ENCODE data around the gene NHLRC2. TPM values are rescaled to one million over a fixed set of nuclear protein-coding genes. Genes with fewer than 3 reads are reported as not detected.

Gene NHLRC2
- total RNA-seq, 1 donor from 2014 or later: 46.3 TPM

- DNase-seq (ENCODE audit: low read depth): no peak
- TF ChIP-seq CTCF (IDR thresholded peaks at IDR 0.05; ENCODE audit: insufficient read depth, low read length, poor library complexity, severe bottlenecking): no peak
- Histone ChIP-seq H3K27me3 (ENCODE audit: control insufficient read depth, insufficient read depth, low read length) (no peaks in the 10 kb centered on the region), H3K4me3 (ENCODE audit: low read depth, low read length) (no peak overlapping the region), H3K36me3 (ENCODE audit: control insufficient read depth, insufficient read depth, low read length) (no peaks in the 10 kb centered on the region)
These were observed 66.4 kb downstream of the NHLRC2 start for GRCh38 chr10:113920875-113921274.

- Histone ChIP-seq H3K36me3 (ENCODE audit: control insufficient read depth, insufficient read depth, low read length) (no peaks in the 10 kb centered on the region), H3K4me3 (ENCODE audit: low read depth, low read length) (no peak overlapping the region), H3K27me3 (ENCODE audit: control insufficient read depth, insufficient read depth, low read length) (no peaks in the 10 kb centered on the region)
- DNase-seq (ENCODE audit: low read depth): no peak
- no peak for TF ChIP-seq CTCF (IDR thresholded peaks at IDR 0.05; ENCODE audit: insufficient read depth, low read length, poor library complexity, severe bottlenecking)
These were observed 67.3 kb downstream of the NHLRC2 start for GRCh38 chr10:113921561-113922370.

- DNase-seq (ENCODE audit: low read depth): no peak
- no peak for TF ChIP-seq CTCF (IDR thresholded peaks at IDR 0.05; ENCODE audit: insufficient read depth, low read length, poor library complexity, severe bottlenecking)
- no peak overlapping the region for H3K4me3 ChIP-seq (ENCODE audit: low read depth, low read length)
These were observed 68.5 kb downstream of the NHLRC2 start for GRCh38 chr10:113922787-113923570.

GRCh38 chr10:113924186-113924585 is 69.7 kb downstream of the NHLRC2 start:
- no peak overlapping the region for H3K4me3 ChIP-seq (ENCODE audit: low read depth, low read length)
- H3K36me3 ChIP-seq (ENCODE audit: control insufficient read depth, insufficient read depth, low read length): no peaks in the 10 kb centered on the region
- no peak for TF ChIP-seq CTCF (IDR thresholded peaks at IDR 0.05; ENCODE audit: insufficient read depth, low read length, poor library complexity, severe bottlenecking)
- H3K27me3 ChIP-seq (ENCODE audit: control insufficient read depth, insufficient read depth, low read length): no peaks in the 10 kb centered on the region
- DNase-seq (ENCODE audit: low read depth): no peak

More at GRCh38 chr10:113922787-113923570, 68.5 kb downstream of the NHLRC2 start:
- Histone ChIP-seq H3K27me3 (ENCODE audit: control insufficient read depth, insufficient read depth, low read length) (no peaks in the 10 kb centered on the region), H3K36me3 (ENCODE audit: control insufficient read depth, insufficient read depth, low read length) (no peaks in the 10 kb centered on the region)

DNA sequence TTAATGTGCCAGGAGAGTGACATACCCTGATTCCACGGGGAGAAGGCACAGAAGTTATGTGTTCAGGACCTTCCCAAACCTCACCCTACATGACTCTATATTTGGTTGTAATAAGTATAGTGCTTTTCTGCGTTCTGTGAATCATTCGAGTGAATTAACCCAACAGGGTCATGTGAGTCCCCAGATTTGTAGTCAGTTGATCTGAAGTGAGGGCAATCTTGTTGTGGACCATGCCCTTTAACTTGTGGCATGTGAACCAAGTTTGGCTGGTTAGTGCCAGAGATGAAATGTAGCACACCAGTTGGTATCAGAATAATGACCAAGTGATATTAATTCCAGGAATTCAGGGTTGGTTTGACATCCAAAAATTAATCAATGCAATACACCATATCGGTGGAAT is 70.2 kb downstream of the NHLRC2 start:
- no peak overlapping the region for H3K4me3 ChIP-seq (ENCODE audit: low read depth, low read length)
- no peak for TF ChIP-seq CTCF (IDR thresholded peaks at IDR 0.05; ENCODE audit: insufficient read depth, low read length, poor library complexity, severe bottlenecking)
- DNase-seq (ENCODE audit: low read depth): no peak
- no peaks in the 10 kb centered on the region for H3K27me3 ChIP-seq (ENCODE audit: control insufficient read depth, insufficient read depth, low read length)
- H3K36me3 ChIP-seq (ENCODE audit: control insufficient read depth, insufficient read depth, low read length): no peaks in the 10 kb centered on the region

All from kidney epithelial cell (primary cell).